Psoas muscle (tissue), 8 donors: Measurements from ENCODE around the gene TMA7B. TPM values are rescaled to one million over a fixed set of nuclear protein-coding genes. Genes with fewer than 3 reads are reported as not detected.

Experiments
- ATAC-seq, 4 donors: fragments of 200-7000 bp; cut with Tn5 transposase; one replicate each; pipeline ENCODE4 v1.9.1; 2020; ENCODE audit warnings: moderate library complexity in 3 of 4, mild to moderate bottlenecking in 2 of 4
- DNase-seq, 2 donors: peaks; one replicate each; pipeline ENCODE4 v3.0.0-alpha.2; 2020
- H3K27ac ChIP-seq: fragments of 200-600 bp; one replicate; pipeline ENCODE4 v1.8.0; 2022
- H3K27me3 ChIP-seq, 3 donors: fragments of 200-600 bp in 1 of 3; one replicate each; pipeline versions ENCODE4 v1.6.1 to v1.8.0; 2013 to 2022; ENCODE audit warnings: low read length in 2 of 3, mild to moderate bottlenecking in 2 of 3, moderate library complexity in 1 of 3; ENCODE audit not compliant: insufficient read depth in 3 of 3
- H3K36me3 ChIP-seq, 2 donors: fragments of 200-600 bp in 1 of 2; one replicate each; pipeline versions ENCODE4 v1.6.1 to v1.8.0; 2013 to 2022; ENCODE audit warnings: low read depth in 1 of 2, mild to moderate bottlenecking in 1 of 2, moderate library complexity in 1 of 2; ENCODE audit not compliant: insufficient read depth in 1 of 2
- H3K4me1 ChIP-seq: fragments of 200-600 bp; one replicate; pipeline ENCODE4 v1.8.0; 2022
- H3K4me3 ChIP-seq: fragments of 200-600 bp; one replicate; pipeline ENCODE4 v1.8.0; 2022; ENCODE audit warnings: mild to moderate bottlenecking
- H3K9me3 ChIP-seq: fragments of 200-600 bp; one replicate; pipeline ENCODE4 v1.8.0; 2022
- WGBS, 3 donors: extraction: QIAGEN DNeasy Blood & Tissue Kit; methylation state at CpG; one replicate each; pipeline versions ENCODE4 v1.1.6 to v1.1.7; 2013; 5-methylcytosine and 5-hydroxymethylcytosine counted together
- intact Hi-C, 2 donors: fragments of 100-400 bp; cut with DNase I; formaldehyde crosslinking; loops; one replicate each; pipeline versions ENCODE4 v1.11.0 to v1.14.2; 2022
- polyA plus RNA-seq, 3 donors: library from polyadenylated mRNA; stranded (reverse); fragments of 200-250 nt; gene quantifications; one replicate each; pipeline ENCODE4 v1.2.3, GENCODE V29; 2013
- total RNA-seq, 4 donors: library from RNA; stranded (reverse); fragmentation: NEBNext Ultra II Directional in 2 of 4; extraction: Animal tissue kit (Norgen Biotek cat#: 25700) in 2 of 4; gene quantifications; one replicate each; pipeline versions ENCODE4 v1.2.1 to v1.2.4, GENCODE V29; 2021 to 2023
- TF ChIP-seq, protein P1 (sequence below): fragments of 200-600 bp; IDR thresholded peaks from one replicate; pipeline ENCODE4 v1.8.0; 2022; ENCODE audit warnings: antibody characterized with exemption
- donor health status: healthy with polysubstance abuse.
- donor health status: DM: no; HTN: no; CAD: no; lungs with moderate emphysema.
- donor health status: Bipolar disorder and iron deficiency.
- donor health status: healthy.
- donor health status: DM: yes; HTN: yes; CAD: no.
- donor health status: DM: no; HTN: no; CAD: no.
- donor health status: DM: no; HTN: no; CAD: no.
- donor health status: DM: yes; HTN: yes; CAD: no.

The TMA7B gene
- total and polyA plus RNA-seq, 7 donors: not detected

- 46 to 55% (median 46%) methylated on average over 20 of the region's 20 CpGs for WGBS, 3 donors
- TF ChIP-seq, protein P1, sequence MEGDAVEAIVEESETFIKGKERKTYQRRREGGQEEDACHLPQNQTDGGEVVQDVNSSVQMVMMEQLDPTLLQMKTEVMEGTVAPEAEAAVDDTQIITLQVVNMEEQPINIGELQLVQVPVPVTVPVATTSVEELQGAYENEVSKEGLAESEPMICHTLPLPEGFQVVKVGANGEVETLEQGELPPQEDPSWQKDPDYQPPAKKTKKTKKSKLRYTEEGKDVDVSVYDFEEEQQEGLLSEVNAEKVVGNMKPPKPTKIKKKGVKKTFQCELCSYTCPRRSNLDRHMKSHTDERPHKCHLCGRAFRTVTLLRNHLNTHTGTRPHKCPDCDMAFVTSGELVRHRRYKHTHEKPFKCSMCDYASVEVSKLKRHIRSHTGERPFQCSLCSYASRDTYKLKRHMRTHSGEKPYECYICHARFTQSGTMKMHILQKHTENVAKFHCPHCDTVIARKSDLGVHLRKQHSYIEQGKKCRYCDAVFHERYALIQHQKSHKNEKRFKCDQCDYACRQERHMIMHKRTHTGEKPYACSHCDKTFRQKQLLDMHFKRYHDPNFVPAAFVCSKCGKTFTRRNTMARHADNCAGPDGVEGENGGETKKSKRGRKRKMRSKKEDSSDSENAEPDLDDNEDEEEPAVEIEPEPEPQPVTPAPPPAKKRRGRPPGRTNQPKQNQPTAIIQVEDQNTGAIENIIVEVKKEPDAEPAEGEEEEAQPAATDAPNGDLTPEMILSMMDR: no peak
- Histone ChIP-seq H3K4me1 (no peaks in the 10 kb centered on the region), H3K36me3 (no peaks in the 10 kb centered on the region), H3K27me3 (peaks cover 0 to 50% (median 6%) of the 10 kb centered on the region in 3 donors), H3K27ac (no peak overlapping the region), H3K9me3 (no peaks in the 10 kb centered on the region), H3K4me3 (no peak overlapping the region)
- no peak for ATAC-seq
- DNase-seq: no peak
- intact Hi-C loops: no loop called here
Measured at GRCh38 chr22:39994041-39994565, 33.9 kb downstream of the TMA7B start.

- Histone ChIP-seq H3K4me3 (peak within 1 kb of the TSS; percentile 38), H3K27ac (no peak within 1 kb of the TSS), H3K36me3 (no peaks in the 10 kb centered on the region), H3K9me3 (no peaks in the 10 kb centered on the region), H3K4me1 (no peaks in the 10 kb centered on the region), H3K27me3 (peaks cover 0 to 49% (median 6%) of the 10 kb centered on the region in 3 donors)
- WGBS, 3 donors: 11% methylated on average over 65 to 115 of the region's 115 CpGs
- TF ChIP-seq, protein P1: no peak
- ATAC-seq (no peak), DNase-seq (no peak)
- intact Hi-C loops: no loop called here
Measured at GRCh38 chr22:39994566-39995392, 34.6 kb downstream of the TMA7B start, which contains the start of gene FAM83F. Gene FAM83F, plus strand, starts transcription at chr22:39994954. Its CDS starts 89 bp downstream, at chr22:39995043.

DNA sequence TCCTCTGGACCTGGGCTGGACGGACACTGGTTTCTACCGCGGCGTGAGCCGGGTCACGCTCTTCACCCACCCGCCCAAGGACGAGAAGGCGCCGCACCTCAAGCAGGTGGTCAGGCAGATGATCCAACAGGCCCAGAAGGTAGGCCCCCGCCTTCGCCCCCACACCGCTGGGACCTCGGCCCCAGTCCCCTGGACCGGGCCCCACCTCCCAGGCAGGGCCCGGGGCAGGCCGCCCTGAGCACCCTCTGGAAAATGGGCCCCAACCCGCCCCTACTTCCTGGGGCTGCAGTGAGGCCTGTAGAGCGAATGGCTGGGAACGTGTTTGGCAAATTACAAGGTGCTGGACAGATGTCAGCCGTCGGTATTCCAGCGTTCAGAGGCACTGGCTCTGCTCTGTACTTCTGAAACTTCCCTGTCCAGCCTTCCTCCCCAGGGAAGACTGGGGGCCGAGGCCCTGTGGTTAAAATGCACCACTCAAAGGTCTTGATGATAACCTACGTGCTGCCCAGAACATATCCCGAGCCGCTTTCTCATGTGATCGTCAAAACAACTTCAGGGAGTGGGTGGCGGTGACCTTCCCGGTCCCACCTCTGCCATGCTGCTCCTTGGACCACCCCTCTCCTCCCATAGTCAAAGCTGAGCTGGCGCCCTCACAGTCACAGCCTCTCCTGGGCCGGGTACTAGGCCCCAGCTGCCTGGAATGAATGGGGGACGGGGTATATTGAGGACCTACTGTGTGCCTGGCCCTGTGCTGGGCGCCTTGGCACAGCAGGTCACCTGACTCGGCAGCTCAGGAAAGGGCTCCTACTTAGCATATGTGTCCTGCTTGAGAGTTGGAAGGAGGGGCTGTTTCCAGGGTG lies 35.4 kb downstream of the TMA7B start:
- H3K4me3 ChIP-seq: no peak overlapping the region
- H3K9me3 ChIP-seq: no peaks in the 10 kb centered on the region
- H3K4me1 ChIP-seq: no peaks in the 10 kb centered on the region
- 69 to 82% (median 80%) methylated on average over 31 to 35 of the region's 35 CpGs for WGBS, 3 donors
- peaks cover 0 to 49% (median 6%) of the 10 kb centered on the region in 3 donors for H3K27me3 ChIP-seq
- no peak overlapping the region for H3K27ac ChIP-seq
- no peaks in the 10 kb centered on the region for H3K36me3 ChIP-seq
- TF ChIP-seq, protein P1: no peak
- DNase-seq (no peak), ATAC-seq (no peak)
- intact Hi-C loops: no loop called here

DNA sequence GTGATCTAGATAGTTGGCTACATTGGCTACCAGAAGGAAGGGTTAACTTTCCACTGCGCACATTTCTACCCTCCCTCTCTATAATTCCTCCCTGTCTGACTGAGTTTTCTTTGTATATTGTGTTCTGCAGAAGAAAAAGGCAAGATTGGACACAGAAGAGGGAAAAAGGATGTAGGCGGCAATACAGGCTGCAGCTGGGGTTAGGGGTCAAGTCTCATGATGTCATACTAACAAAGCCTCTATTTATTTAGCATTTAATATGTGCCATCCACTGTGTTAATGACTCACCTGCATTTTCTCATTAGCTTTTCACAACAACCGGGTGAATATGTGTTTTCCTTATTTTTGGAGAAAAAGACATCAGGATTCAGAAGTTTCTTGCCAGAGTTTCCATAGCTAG lies 36.5 kb downstream of the TMA7B start:
- no peak for DNase-seq
- no peaks in the 10 kb centered on the region for H3K4me1 ChIP-seq
- WGBS, 3 donors: 81 to 90% (median 88%) methylated on average over 3 of the region's 3 CpGs
- H3K27ac ChIP-seq: no peak overlapping the region
- intact Hi-C loops: no loop called here
- no peaks in the 10 kb centered on the region for H3K36me3 ChIP-seq
- peaks cover 0 to 49% (median 6%) of the 10 kb centered on the region in 3 donors for H3K27me3 ChIP-seq
- TF ChIP-seq, protein P1: no peak
- ATAC-seq: no peak
- no peak overlapping the region for H3K4me3 ChIP-seq
- H3K9me3 ChIP-seq: no peaks in the 10 kb centered on the region
